Gastroesophageal sphincter (tissue), 4 donors: ENCODE results near the gene IBA57. TPM values are rescaled to one million over a fixed set of nuclear protein-coding genes. Genes with fewer than 3 reads are reported as not detected.
"Not testable (repeated sequence)": the region's sequence is repeated elsewhere in the genome, so short reads cannot be mapped to it uniquely, and the experiment has no call there.

Experiments
- ATAC-seq: fragments of 150-250 bp; one replicate; pipeline ENCODE4 v1.9.1; 2016; ENCODE audit warnings: mild to moderate bottlenecking, moderate library complexity
- H3K27ac ChIP-seq, 4 donors: fragments of 200-600 bp; sonication (generic) in 3 of 4; 1 replicate in 3 of 4; 2 replicates in 1 of 4; pipeline ENCODE4 v1.5.1; 2016 to 2019
- H3K27me3 ChIP-seq: fragments of 200-600 bp; sonication (generic); one replicate; pipeline ENCODE4 v1.5.1; 2019
- H3K36me3 ChIP-seq, 2 donors: fragments of 200-600 bp; sonication (generic); one replicate each; pipeline ENCODE4 v1.5.1; 2019; ENCODE audit warnings: control low read depth in 1 of 2
- H3K4me1 ChIP-seq, 3 donors: fragments of 200-600 bp; sonication (generic); 1 replicate in 2 of 3; 2 replicates in 1 of 3; pipeline ENCODE4 v1.5.1; 2016 to 2019; ENCODE audit warnings: control low read depth in 2 of 3
- H3K4me3 ChIP-seq, 2 donors: fragments of 200-600 bp; sonication (generic); one replicate each; pipeline ENCODE4 v1.5.1; 2019; ENCODE audit warnings: mild to moderate bottlenecking in 1 of 2, moderate library complexity in 1 of 2
- H3K9me3 ChIP-seq, 3 donors: fragments of 200-600 bp; sonication (generic); one replicate each; pipeline ENCODE4 v1.5.1; 2017 to 2019; ENCODE audit warnings: control low read depth in 2 of 3
- EP300 ChIP-seq: sonication (generic); formaldehyde crosslinking; IDR thresholded peaks from one replicate; pipeline ENCODE4 v1.6.1; 2017; ENCODE audit warnings: antibody characterized with exemption, mild to moderate bottlenecking
- POLR2A ChIP-seq, 2 donors: fragments of 450-650 bp; IDR thresholded peaks; one replicate each; pipeline ENCODE4 v1.6.1; 2017; ENCODE audit warnings: antibody characterized with exemption in 2 of 2, mild to moderate bottlenecking in 2 of 2, moderate library complexity in 1 of 2
- POLR2AphosphoS5 ChIP-seq: sonication (generic); formaldehyde crosslinking; IDR thresholded peaks from one replicate; pipeline ENCODE4 v1.6.1; 2017; ENCODE audit warnings: antibody characterized with exemption
- WGBS, 2 donors: methylation state at CpG; one replicate each; pipeline ENCODE4 v1.1.5; 2018; ENCODE audit warnings: low coverage in 1 of 2; 5-methylcytosine and 5-hydroxymethylcytosine counted together
- total RNA-seq, 4 donors: library from RNA; depleted of rRNA; stranded (reverse); fragments of >200 nt; gene quantifications; one replicate each; pipeline ENCODE4 v1.1.0, GENCODE V29; 2016
- TF ChIP-seq, protein P1 (sequence below), 4 experiments: fragments of 200-600 bp in 2 of 4; fragments of 450-650 bp in 2 of 4; sonication (generic) in 1 of 4; IDR thresholded peaks; one replicate each; pipeline ENCODE4 v1.5.1; 2017 to 2019; ENCODE audit warnings: antibody characterized with exemption in 4 of 4, mild to moderate bottlenecking in 2 of 4, moderate library complexity in 2 of 4

Gene IBA57
- total RNA-seq, 4 donors from 2014 or later: 4.2 to 11.3 (median 7.4) TPM

GRCh38 chr1:228182296-228183030 lies 16.9 kb downstream of the IBA57 start:
- Histone ChIP-seq H3K4me1 (peaks cover 0 to 10% (median 0%) of the 10 kb centered on the region in 3 donors), H3K27ac (no peak overlapping the region), H3K36me3 (peaks cover 0 to 6% of the 10 kb centered on the region in 2 donors), H3K4me3 (no peak overlapping the region), H3K9me3 (no peaks in the 10 kb centered on the region), H3K27me3 (no peaks in the 10 kb centered on the region)
- no peak for ATAC-seq
- 77 to 90% methylated on average over 5 to 7 of the region's 32 CpGs for WGBS, 2 donors
- TF ChIP-seq EP300: no peak
- TF ChIP-seq, protein P1, sequence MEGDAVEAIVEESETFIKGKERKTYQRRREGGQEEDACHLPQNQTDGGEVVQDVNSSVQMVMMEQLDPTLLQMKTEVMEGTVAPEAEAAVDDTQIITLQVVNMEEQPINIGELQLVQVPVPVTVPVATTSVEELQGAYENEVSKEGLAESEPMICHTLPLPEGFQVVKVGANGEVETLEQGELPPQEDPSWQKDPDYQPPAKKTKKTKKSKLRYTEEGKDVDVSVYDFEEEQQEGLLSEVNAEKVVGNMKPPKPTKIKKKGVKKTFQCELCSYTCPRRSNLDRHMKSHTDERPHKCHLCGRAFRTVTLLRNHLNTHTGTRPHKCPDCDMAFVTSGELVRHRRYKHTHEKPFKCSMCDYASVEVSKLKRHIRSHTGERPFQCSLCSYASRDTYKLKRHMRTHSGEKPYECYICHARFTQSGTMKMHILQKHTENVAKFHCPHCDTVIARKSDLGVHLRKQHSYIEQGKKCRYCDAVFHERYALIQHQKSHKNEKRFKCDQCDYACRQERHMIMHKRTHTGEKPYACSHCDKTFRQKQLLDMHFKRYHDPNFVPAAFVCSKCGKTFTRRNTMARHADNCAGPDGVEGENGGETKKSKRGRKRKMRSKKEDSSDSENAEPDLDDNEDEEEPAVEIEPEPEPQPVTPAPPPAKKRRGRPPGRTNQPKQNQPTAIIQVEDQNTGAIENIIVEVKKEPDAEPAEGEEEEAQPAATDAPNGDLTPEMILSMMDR (IDR thresholded peaks at IDR 0.05): no peak
- no peak for TF ChIP-seq POLR2A (IDR thresholded peaks at IDR 0.05)
- TF ChIP-seq POLR2AphosphoS5: no peak

DNA sequence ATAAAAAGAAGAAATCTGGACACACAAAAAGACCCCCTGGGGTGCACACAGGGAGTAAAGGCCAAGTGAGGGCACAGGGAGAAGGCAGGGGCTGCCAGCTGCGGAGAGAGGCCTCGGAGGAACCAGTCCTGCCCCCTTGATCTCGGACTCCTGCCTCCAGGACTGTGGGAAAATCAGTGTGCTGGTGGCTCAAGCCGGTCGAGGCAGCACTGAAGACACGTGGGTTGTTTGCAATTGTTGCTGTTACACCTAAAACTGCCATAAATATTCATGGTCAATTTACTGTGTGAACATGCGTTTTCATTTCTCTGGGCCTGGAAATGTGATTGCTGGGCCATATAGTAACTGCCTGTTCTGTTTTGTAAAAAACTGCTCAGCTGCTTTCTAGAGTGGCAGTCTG lies 18.5 kb downstream of the IBA57 start:
- H3K27me3 ChIP-seq: no peaks in the 10 kb centered on the region
- no peaks in the 10 kb centered on the region for H3K4me1 ChIP-seq
- WGBS, 2 donors: 73 to 75% methylated on average over 7 of the region's 7 CpGs
- no peak overlapping the region for H3K4me3 ChIP-seq
- H3K9me3 ChIP-seq: peaks cover 0 to 4% (median 0%) of the 10 kb centered on the region in 3 donors
- ATAC-seq: no peak
- TF ChIP-seq EP300 (no peak), POLR2AphosphoS5 (no peak), POLR2A (IDR thresholded peaks at IDR 0.05) (no peak)
- TF ChIP-seq, protein P1 (IDR thresholded peaks at IDR 0.05): no peak
- H3K36me3 ChIP-seq: peaks cover 0 to 6% of the 10 kb centered on the region in 2 donors
- no peak overlapping the region for H3K27ac ChIP-seq

DNA sequence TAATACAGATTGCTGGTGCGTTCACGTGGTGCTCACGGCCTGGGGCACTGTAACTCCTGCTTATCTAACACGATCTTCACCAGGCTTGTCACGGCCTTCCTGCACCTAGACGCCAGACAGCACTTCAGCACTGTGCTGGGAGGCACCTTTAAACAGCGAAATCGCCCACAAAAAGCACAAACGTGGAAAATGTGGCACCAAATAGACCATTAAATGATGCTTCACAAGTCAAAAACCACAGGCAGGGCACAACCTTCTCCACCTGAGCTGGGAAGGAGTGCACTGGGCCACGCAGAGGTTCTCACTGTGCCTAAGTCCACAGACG lies 20.0 kb downstream of the IBA57 start:
- ATAC-seq: no peak
- Histone ChIP-seq H3K4me1 (no peaks in the 10 kb centered on the region), H3K36me3 (peaks cover 0 to 6% of the 10 kb centered on the region in 2 donors), H3K27me3 (no peaks in the 10 kb centered on the region), H3K9me3 (peaks cover 0 to 4% (median 0%) of the 10 kb centered on the region in 3 donors), H3K4me3 (no peak overlapping the region), H3K27ac (no peak overlapping the region)
- TF ChIP-seq POLR2A (IDR thresholded peaks at IDR 0.05) (no peak), POLR2AphosphoS5 (no peak), EP300 (no peak)
- TF ChIP-seq, protein P1 (IDR thresholded peaks at IDR 0.05): no peak
- WGBS, 2 donors: 79 to 93% methylated on average over 3 to 11 of the region's 11 CpGs

- not testable (repeated sequence) for ATAC-seq, H3K4me1 ChIP-seq, H3K9me3 ChIP-seq, H3K36me3 ChIP-seq, H3K27ac ChIP-seq, H3K27me3 ChIP-seq, H3K4me3 ChIP-seq
- 79 to 81% methylated on average over 2 of the region's 2 CpGs for WGBS, 2 donors
Measured at GRCh38 chr1:228188249-228188648, 22.6 kb downstream of the IBA57 start.

DNA sequence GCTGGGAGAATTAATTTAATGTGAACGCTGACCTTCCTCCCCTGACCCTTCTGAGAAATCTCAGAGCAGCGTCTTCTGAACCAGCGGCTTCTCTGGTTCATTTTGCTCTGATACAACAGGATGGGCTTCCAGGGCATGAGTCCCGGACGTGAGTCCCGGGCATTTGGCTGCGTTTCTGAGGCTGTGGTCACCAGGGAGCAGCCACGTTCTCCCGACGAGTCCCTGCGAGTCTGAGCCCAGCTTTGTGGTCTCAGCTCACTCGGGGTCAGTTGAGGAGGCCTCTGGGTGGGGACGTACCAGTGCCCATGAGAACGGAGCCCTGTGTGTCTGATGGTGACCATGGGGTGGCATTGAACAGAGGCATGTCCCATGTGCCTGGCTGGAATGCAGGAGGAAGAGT lies 24.6 kb downstream of the IBA57 start:
- TF ChIP-seq POLR2AphosphoS5 (no peak), POLR2A (IDR thresholded peaks at IDR 0.05) (no peak), EP300 (no peak)
- TF ChIP-seq, protein P1 (IDR thresholded peaks at IDR 0.05): no peak
- H3K4me3 ChIP-seq: no peak overlapping the region
- peaks cover 0 to 4% (median 0%) of the 10 kb centered on the region in 3 donors for H3K9me3 ChIP-seq
- peaks cover 0 to 13% of the 10 kb centered on the region in 2 donors for H3K36me3 ChIP-seq
- no peak for ATAC-seq
- no peak overlapping the region for H3K27ac ChIP-seq
- H3K4me1 ChIP-seq: no peaks in the 10 kb centered on the region
- H3K27me3 ChIP-seq: no peaks in the 10 kb centered on the region
- 100% methylated on average over 1 to 2 of the region's 14 CpGs for WGBS, 2 donors
